ENCODE measurements around the gene ACTL10.
"Not testable (repeated sequence)": the region's sequence is repeated elsewhere in the genome, so short reads cannot be mapped to it uniquely, and the experiment has no call there.

Gene ACTL10

GRCh38 chr20:33700696-33701441, 34.1 kb downstream of the ACTL10 start:
- DNase-seq, result not testable (repeated sequence)

GRCh38 chr20:33701629-33702450, 35.1 kb downstream of the ACTL10 start:
- DNase-seq, result no peak

DNA sequence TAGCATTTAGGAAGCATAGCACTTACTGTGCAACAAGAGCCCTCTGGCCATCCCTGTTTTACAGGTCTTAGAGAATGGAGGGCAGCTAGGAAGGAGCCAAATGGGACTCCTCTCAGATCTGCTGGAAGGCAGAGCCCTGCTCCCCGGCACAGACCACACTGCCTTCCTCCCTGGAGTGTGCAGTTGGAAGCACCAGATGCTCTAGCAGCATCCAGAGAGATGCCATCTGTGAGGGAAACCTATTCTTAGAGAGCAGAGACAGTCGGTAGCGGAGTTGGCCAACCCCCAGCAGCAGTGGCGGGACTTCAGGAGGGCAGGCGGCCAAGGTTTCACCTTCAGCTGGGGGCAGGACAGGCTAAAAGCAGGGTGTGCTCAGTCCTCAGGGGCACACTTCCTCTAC, 36.1 kb downstream of the ACTL10 start:
- DNase-seq, result peak; percentile 30

DNA sequence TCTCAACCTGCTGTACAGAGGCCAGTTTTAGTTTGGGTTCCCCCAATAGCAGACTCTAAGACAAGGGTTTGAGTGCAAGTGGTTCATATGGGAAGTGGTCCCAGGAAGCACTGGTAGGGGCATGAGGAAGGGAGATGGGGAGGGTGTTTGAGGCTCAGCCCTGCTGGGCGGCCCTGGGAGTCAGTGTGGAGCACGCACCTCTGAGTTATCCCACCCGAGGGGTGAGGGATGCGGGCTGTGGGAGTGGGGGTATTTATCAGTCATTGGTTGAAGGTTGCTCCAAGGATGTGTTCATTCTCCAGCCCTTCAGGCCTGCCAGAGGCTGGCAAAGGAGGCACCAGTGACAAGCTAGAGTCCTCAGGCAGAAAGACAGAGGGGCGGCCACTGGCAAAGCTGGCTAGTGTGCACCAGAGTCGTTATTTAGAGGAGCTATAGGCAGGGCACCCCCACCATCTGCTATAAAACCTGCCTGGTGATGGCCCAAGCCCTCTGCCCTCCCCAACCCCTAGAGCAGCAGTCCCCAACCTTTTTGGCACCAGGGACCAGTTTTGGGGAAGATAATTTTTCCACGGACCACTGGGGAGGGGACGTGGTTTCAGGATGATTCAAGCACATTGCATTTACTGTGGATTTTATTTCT, 36.9 kb downstream of the ACTL10 start:
- DNase-seq, result no peak

- no peak for DNase-seq
These were observed 37.6 kb downstream of the ACTL10 start for GRCh38 chr20:33704197-33704924.

GRCh38 chr20:33707668-33708067, 40.9 kb downstream of the ACTL10 start:
- DNase-seq, result no peak

DNA sequence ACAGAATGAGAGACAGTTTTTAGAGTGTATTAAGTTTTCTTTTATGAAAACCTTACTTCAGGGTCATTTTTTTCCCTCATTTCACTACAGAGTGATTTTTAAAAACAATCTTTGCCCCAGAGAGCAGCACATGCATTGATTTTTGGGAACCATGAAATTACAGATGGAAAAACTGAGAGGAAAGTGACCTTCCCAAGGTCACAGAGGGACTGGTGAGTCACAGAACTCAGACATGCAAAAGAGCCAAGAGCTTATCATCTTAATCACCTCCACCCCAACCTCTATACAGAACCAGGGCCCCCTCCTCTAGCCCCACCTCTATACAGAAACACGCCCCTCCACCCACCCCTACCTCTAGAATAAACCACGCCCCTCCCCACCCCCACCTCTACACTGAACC, 42.7 kb downstream of the ACTL10 start:
- DNase-seq, result no peak

- no peak for DNase-seq
These were observed 43.3 kb downstream of the ACTL10 start for GRCh38 chr20:33709905-33710541.

GRCh38 chr20:33710681-33711445, 44.1 kb downstream of the ACTL10 start:
- DNase-seq, result no peak

- DNase-seq, result no peak
These were observed 44.6 kb downstream of the ACTL10 start for GRCh38 chr20:33711446-33711738.

DNA sequence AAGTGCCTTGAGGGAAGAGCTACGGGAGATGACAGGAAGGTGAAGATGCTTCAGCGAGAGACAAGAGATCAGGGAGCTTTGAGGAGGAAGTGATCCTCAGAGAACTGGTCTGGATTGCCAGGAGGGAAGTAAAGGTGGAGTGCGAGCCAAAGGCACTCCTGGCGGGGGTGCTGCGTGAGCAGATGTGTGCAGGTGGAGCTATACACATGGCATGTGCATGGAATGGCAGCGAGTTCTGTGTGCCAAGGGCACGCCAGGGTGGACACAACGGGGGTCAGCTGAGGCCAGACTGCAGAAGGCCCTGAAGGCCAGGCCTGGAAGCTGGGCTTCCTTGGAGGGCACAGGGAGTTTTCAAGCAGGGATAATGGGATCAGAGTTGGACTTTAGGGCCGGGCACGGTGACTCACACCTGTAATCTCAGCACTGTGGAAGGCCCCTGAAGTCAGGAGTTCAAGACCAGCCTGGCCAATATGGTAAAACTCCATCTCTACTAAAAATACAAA, 47.2 kb downstream of the ACTL10 start:
- DNase-seq, result no peak

DNA sequence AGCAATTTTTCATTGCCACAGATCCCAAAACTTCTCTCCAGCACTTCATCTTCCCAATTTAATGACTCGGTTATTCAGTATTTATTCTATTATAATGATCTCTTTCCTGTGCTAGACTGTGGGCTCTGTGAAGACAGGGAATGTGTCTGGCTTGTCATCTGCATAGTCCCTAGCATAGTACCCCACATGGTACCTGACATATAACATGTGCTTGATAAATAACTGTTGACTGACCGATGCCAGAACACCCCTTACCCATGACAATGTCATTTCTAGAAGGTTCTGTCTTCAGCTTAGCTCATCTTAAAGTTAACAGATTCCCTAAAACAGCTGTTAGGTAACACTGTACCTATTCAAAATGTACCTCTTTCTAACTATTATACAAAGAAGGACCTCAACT, 49.8 kb downstream of the ACTL10 start:
- no peak for DNase-seq

Measured in NCI-H2029 (cell line).